HCT116 (cell line): ENCODE data around the gene SLC35F2.

Experiments
- ATF3 ChIP-seq: IDR thresholded peaks from 2 replicates; pipeline ENCODE4 v1.6.1; 2012
- CBX3 ChIP-seq: IDR thresholded peaks from 2 replicates; pipeline ENCODE4 v1.6.1; 2012; ENCODE audit warnings: low read depth
- CEBPB ChIP-seq: IDR thresholded peaks from 2 replicates; pipeline ENCODE4 v1.6.1; 2012; ENCODE audit warnings: low read depth
- EZH2 ChIP-seq: fragments of 200-600 bp; sonication (generic); IDR thresholded peaks from 2 replicates; pipeline ENCODE4 v1.6.1; 2017; ENCODE audit warnings: antibody characterized with exemption, mixed run types
- JUND ChIP-seq: IDR thresholded peaks from 2 replicates; pipeline ENCODE4 v1.6.1; 2012
- POLR2A ChIP-seq: IDR thresholded peaks from 2 replicates; pipeline ENCODE4 v1.7.0; 2011; ENCODE audit warnings: borderline replicate concordance; ENCODE audit not compliant: insufficient read depth, insufficient read length; ENCODE audit errors: extremely low read depth
- POLR2AphosphoS5 ChIP-seq: IDR thresholded peaks from 2 replicates; pipeline ENCODE4 v1.6.1; 2011; ENCODE audit warnings: mild to moderate bottlenecking, low read depth, low read length, moderate library complexity
- RAD21 ChIP-seq: IDR thresholded peaks from 2 replicates; pipeline ENCODE4 v1.6.1; 2012; ENCODE audit warnings: low read depth, mild to moderate bottlenecking
- YY1 ChIP-seq: IDR thresholded peaks from 2 replicates; pipeline ENCODE4 v1.6.1; 2011; ENCODE audit warnings: low read length, low read depth, moderate library complexity, mild to moderate bottlenecking; ENCODE audit not compliant: insufficient replicate concordance; ENCODE audit errors: extremely low read depth
- ZNF274 ChIP-seq: fragments of 200-500 bp; sonication (Bioruptor generic); IDR thresholded peaks from 2 replicates; pipeline ENCODE4 v1.6.1; 2014; ENCODE audit warnings: mild to moderate bottlenecking, low read depth, low read length, inconsistent platforms
- TF ChIP-seq, protein P1 (sequence below), 3 experiments: fragments of 200-600 bp in 1 of 3; sonication (generic) in 1 of 3; IDR thresholded peaks in 2 of 3; conservative IDR thresholded peaks in 1 of 3; 2 replicates each; pipeline ENCODE4 v1.5.1; 2012 to 2017; ENCODE audit warnings: low read depth in 2 of 3, low read length in 2 of 3, antibody characterized with exemption in 1 of 3, borderline replicate concordance in 1 of 3, control low read depth in 1 of 3, mild to moderate bottlenecking in 1 of 3, mixed read lengths in 1 of 3, mixed run types in 1 of 3, moderate library complexity in 1 of 3; ENCODE audit not compliant: insufficient read depth in 1 of 3

DNA sequence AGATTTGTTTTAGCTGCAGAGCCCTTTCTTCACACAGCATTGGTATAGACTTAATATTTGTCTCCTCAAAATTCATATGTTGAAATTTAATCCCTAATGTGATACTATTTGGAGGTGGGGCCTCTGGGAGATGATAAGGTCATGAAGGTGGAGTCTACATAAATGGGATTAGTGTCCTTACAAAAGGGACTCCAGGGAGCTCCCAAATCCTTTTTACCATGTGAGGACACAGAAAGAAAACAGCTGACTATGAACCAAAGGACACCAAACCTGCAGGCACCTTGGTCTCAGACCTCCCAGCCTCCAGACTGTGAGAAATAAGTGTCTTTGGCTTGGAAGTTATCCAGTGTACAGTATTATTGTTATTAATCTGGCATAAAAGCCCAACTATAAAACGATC, 10.2 kb downstream of the SLC35F2 start:
- TF ChIP-seq CBX3 (no peak), POLR2A (no peak), POLR2AphosphoS5 (no peak), ATF3 (no peak), JUND (no peak), CEBPB (no peak), ZNF274 (no peak), EZH2 (no peak), YY1 (no peak), RAD21 (no peak)
- TF ChIP-seq, protein P1, sequence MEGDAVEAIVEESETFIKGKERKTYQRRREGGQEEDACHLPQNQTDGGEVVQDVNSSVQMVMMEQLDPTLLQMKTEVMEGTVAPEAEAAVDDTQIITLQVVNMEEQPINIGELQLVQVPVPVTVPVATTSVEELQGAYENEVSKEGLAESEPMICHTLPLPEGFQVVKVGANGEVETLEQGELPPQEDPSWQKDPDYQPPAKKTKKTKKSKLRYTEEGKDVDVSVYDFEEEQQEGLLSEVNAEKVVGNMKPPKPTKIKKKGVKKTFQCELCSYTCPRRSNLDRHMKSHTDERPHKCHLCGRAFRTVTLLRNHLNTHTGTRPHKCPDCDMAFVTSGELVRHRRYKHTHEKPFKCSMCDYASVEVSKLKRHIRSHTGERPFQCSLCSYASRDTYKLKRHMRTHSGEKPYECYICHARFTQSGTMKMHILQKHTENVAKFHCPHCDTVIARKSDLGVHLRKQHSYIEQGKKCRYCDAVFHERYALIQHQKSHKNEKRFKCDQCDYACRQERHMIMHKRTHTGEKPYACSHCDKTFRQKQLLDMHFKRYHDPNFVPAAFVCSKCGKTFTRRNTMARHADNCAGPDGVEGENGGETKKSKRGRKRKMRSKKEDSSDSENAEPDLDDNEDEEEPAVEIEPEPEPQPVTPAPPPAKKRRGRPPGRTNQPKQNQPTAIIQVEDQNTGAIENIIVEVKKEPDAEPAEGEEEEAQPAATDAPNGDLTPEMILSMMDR (IDR thresholded peaks at IDR 0.05 in 2 of 3, conservative IDR thresholded peaks at IDR 0.05 in 1 of 3; ENCODE audit: borderline replicate concordance in 1 of 3, insufficient read depth in 1 of 3, low read depth in 2 of 3, low read length in 2 of 3): no peak
